ENCODE data around the gene AMOTL1. TPM values are rescaled to one million over a fixed set of nuclear protein-coding genes. Genes with fewer than 3 reads are reported as not detected.

AMOTL1 gene
- total RNA-seq, 4 donors from 2014 or later: 34.1 to 51.2 (median 41.0) TPM

DNA sequence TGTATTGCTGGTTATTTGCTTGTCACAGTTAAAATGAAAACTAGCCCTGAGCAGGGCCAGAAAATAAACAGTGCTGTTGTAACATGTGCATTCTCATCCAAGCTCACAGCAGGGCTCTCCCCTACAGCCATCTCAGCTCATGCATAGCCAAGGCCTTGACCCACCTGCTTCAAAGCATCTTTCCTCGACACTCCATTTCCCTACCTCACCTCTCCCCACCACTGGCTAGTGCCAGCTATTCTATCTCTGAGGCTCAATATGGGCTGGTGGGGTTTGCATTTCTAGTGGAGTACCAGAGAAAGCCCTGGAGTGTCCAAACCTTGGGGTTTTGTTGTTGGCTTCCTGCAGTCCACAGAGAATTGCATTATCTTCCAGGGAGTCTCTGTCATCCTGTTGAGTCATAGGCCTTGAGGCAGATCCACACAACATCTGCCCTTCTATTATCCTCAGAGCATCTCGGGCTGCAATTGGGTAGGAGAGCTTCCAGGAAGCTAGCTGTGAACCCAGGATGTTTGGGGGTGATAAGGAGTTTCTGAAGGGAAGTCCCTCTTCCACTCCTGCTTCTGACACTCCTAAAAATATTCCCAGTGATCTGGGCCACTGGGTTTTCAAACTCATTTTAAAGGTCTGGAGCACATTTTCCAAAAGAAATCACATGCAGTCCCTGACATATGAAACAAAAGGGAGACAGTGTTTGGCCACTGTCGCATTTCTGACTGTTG is 36.1 kb upstream of the AMOTL1 start:
- H3K36me3 ChIP-seq: no peaks in the 10 kb centered on the region
- H3K9me3 ChIP-seq: no peaks in the 10 kb centered on the region
- H3K27me3 ChIP-seq: no peaks in the 10 kb centered on the region
- 51 to 66% methylated on average over 3 of the region's 3 CpGs for WGBS, 2 donors
- intact Hi-C loops (cut with DNase I): no loop called here
- H3K4me1 ChIP-seq: peaks cover 0 to 8% of the 10 kb centered on the region in 2 donors
- DNase-seq: no peak
- no peak for TF ChIP-seq POLR2A (IDR thresholded peaks at IDR 0.05)
- TF ChIP-seq, protein P1, sequence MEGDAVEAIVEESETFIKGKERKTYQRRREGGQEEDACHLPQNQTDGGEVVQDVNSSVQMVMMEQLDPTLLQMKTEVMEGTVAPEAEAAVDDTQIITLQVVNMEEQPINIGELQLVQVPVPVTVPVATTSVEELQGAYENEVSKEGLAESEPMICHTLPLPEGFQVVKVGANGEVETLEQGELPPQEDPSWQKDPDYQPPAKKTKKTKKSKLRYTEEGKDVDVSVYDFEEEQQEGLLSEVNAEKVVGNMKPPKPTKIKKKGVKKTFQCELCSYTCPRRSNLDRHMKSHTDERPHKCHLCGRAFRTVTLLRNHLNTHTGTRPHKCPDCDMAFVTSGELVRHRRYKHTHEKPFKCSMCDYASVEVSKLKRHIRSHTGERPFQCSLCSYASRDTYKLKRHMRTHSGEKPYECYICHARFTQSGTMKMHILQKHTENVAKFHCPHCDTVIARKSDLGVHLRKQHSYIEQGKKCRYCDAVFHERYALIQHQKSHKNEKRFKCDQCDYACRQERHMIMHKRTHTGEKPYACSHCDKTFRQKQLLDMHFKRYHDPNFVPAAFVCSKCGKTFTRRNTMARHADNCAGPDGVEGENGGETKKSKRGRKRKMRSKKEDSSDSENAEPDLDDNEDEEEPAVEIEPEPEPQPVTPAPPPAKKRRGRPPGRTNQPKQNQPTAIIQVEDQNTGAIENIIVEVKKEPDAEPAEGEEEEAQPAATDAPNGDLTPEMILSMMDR (IDR thresholded peaks at IDR 0.05): no peak
- H3K4me3 ChIP-seq (replicated peaks in 1 of 3): no peak overlapping the region
- H3K27ac ChIP-seq: peak overlapping the region; percentile 13 to 50 (median 34)

DNA sequence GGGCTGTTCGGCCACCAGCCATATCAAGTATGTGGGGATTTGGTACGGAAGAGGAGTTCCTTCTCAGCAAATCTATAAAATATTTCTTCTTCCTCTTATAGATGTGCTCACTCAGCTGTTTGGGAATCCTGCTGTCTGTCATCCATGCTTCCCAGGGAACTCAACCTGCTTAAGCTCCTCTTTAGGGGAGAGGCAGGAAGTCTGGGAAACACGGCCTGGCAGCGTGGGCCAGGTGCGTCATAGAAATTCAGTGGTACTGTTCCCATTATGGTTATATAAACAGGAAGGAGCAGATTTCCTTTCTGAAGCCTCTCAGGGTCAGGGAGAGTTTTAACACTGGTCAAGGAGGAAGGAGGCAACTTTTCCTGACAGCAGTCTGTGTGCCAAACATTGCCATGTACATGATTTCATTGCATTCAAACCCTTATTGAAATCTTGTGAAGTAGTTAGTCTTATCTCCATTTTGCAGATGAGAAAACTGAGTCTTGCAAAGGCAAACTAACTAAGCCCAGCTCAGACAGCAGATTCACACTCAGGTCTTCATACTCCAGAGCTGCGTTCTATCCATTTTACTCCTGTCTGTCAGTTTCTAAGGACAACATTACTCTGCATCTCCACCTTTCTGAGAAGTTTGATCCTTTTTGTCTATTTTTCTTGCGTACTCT is 35.4 kb upstream of the AMOTL1 start:
- Histone ChIP-seq H3K4me1 (peaks cover 0 to 8% of the 10 kb centered on the region in 2 donors), H3K36me3 (no peaks in the 10 kb centered on the region), H3K9me3 (no peaks in the 10 kb centered on the region), H3K27ac (peak overlapping the region; percentile 13 to 50 (median 34)), H3K27me3 (no peaks in the 10 kb centered on the region), H3K4me3 (replicated peaks in 1 of 3) (no peak overlapping the region)
- DNase-seq: peak; percentile 9 to 11
- 67 to 76% methylated on average over 7 of the region's 7 CpGs for WGBS, 2 donors
- intact Hi-C loops (cut with DNase I): no loop called here
- TF ChIP-seq POLR2A (IDR thresholded peaks at IDR 0.05): no peak
- TF ChIP-seq, protein P1 (IDR thresholded peaks at IDR 0.05): no peak

DNA sequence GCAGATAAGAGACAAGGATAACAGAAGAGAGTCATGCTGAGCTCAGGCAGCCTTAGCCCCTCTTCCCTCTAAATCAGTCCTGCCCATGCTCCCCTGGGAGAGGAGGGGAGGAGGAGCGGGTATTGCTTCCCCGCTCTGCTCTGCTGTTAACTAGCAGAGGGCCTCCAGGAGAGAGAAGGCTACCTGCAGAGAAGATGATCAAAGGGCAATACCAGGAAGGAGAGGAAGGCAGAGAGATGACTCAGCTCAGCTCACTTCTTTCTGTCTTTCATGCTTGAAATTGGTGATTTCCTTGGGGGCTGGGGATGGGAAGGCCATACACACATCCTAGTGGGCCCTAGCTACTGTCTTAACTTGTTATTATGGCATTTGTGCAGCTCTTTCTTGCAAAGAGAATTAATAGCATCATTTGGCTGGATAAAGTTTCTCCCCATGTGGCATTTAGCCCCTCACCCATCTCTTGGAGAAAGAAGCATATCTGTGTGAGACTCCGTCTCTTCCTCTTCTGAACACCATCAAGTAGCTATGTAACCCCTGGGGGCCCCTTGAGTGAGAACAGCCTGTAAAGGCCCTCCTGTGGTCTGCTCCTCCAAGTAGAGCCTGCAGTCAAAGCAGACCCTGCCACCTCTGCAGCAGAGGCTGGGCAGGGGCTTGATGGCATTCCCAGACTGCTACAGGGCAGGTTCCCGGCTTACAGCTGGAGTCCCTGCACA is 33.4 kb upstream of the AMOTL1 start:
- Histone ChIP-seq H3K36me3 (no peaks in the 10 kb centered on the region), H3K4me3 (replicated peaks in 1 of 3) (no peak overlapping the region), H3K4me1 (peaks cover 0 to 8% of the 10 kb centered on the region in 2 donors), H3K27ac (peak overlapping the region in 1 of 3 donors; percentile 7), H3K9me3 (no peaks in the 10 kb centered on the region), H3K27me3 (no peaks in the 10 kb centered on the region)
- intact Hi-C loops (cut with DNase I): no loop called here
- DNase-seq: no peak
- TF ChIP-seq, protein P1 (IDR thresholded peaks at IDR 0.05): no peak
- no peak for TF ChIP-seq POLR2A (IDR thresholded peaks at IDR 0.05)
- 86 to 89% methylated on average over 4 of the region's 4 CpGs for WGBS, 2 donors

DNA sequence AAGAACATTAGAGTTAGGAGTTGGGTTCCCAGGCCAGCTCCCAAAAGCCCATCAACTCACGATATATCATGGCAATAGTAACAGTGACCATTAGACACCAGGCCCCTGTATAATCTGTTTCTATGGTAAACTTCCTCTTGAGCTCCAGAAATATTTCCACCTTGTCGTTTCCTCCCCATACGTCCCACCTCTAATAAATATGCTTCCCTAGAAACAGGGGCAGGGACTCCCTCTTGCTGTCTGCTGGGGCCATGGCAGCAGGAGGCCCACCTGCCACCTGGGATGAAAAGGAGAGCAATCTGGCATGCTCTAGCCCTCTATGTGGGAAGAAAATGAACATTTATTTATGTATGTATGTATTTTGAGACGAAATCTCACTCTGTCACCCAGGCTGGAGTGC is 32.2 kb upstream of the AMOTL1 start:
- no peak overlapping the region for H3K27ac ChIP-seq
- H3K4me1 ChIP-seq: peaks cover 3 to 14% of the 10 kb centered on the region in 2 donors
- no peak for DNase-seq
- H3K27me3 ChIP-seq: no peaks in the 10 kb centered on the region
- 68 to 77% methylated on average over 4 of the region's 4 CpGs for WGBS, 2 donors
- H3K9me3 ChIP-seq: no peaks in the 10 kb centered on the region
- H3K4me3 ChIP-seq (replicated peaks in 1 of 3): no peak overlapping the region
- H3K36me3 ChIP-seq: no peaks in the 10 kb centered on the region
- intact Hi-C loops (cut with DNase I): no loop called here
- TF ChIP-seq, protein P1 (IDR thresholded peaks at IDR 0.05): no peak
- TF ChIP-seq POLR2A (IDR thresholded peaks at IDR 0.05): no peak
